GM10248 (cell line): Measurements from ENCODE around the gene PSMG4.

ENCODE experiments used
- CTCF ChIA-PET: fragments of 300-600 bp; sonication (Branson Sonifier 250); formaldehyde crosslinking; extraction: SDS; loops from one replicate; lab custom pipeline; 2021; ENCODE audit warnings: antibody characterized with exemption; lab: Yijun Ruan, JAX
- POLR2A ChIA-PET: fragments of 350-650 bp; sonication (Branson Sonifier 250); formaldehyde crosslinking; extraction: SDS; loops from one replicate; lab custom pipeline; 2020; ENCODE audit warnings: antibody characterized with exemption; lab: Yijun Ruan, JAX
- DNase-seq: peaks from one replicate; pipeline ENCODE4 v3.0.0; 2012; ENCODE audit errors: extremely low spot score
- TF ChIP-seq, protein P1 (sequence below): IDR thresholded peaks from 2 replicates; pipeline ENCODE4 v1.5.1; 2012; ENCODE audit warnings: mild to moderate bottlenecking, low read depth; ENCODE audit errors: extremely low read depth, missing control alignments, control extremely low read depth

Gene PSMG4

DNA sequence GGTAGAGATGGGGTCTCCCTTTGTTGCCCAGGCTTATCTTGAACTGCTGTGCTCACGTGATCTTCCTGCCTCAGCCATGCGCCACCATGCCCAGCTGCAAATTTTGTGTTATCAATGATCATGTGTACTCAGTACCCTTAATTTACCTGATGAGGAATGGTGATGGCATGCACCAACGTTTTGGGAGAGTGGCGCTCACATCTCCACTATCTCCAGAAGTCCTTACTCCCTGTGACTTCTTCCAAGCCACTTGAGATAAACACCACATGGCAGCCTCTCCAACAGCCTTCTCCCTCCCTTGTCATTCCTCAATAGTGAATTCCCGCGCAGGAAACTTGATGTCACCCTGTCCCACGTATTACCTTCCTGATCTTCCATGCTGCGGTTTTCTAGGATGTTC lies 58.1 kb downstream of the PSMG4 start:
- POLR2A ChIA-PET = no interaction called here

More for the DNA sequence above, 58.1 kb downstream of the PSMG4 start:
- CTCF ChIA-PET = interaction anchor here (0.6 to 1.1 kb wide), 2 partner anchors 11 to 32 kb away, joined by 3 read pairs; no protein-coding TSS in a partner anchor
- no peak for DNase-seq
- TF ChIP-seq, protein P1, sequence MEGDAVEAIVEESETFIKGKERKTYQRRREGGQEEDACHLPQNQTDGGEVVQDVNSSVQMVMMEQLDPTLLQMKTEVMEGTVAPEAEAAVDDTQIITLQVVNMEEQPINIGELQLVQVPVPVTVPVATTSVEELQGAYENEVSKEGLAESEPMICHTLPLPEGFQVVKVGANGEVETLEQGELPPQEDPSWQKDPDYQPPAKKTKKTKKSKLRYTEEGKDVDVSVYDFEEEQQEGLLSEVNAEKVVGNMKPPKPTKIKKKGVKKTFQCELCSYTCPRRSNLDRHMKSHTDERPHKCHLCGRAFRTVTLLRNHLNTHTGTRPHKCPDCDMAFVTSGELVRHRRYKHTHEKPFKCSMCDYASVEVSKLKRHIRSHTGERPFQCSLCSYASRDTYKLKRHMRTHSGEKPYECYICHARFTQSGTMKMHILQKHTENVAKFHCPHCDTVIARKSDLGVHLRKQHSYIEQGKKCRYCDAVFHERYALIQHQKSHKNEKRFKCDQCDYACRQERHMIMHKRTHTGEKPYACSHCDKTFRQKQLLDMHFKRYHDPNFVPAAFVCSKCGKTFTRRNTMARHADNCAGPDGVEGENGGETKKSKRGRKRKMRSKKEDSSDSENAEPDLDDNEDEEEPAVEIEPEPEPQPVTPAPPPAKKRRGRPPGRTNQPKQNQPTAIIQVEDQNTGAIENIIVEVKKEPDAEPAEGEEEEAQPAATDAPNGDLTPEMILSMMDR = no peak
